ENCODE measurements around the gene TSPEAR. TPM values are rescaled to one million over a fixed set of nuclear protein-coding genes. Genes with fewer than 3 reads are reported as not detected.

The TSPEAR gene
- total RNA-seq = not detected

- ChIA-PET POLR2A (no interaction called here), CTCF (interaction anchor here (1.0 kb wide), 1 partner anchor 56 kb away, joined by 3 read pairs; no protein-coding TSS in a partner anchor)
Observed at GRCh38 chr21:44711327-44712202, at the start of gene TSPEAR. TSS of gene TSPEAR (minus strand) at chr21:44711572. CDS start at chr21:44711514, 58 bp downstream.

- CTCF ChIA-PET = no interaction called here
- POLR2A ChIA-PET = no interaction called here
Observed at GRCh38 chr21:44760376-44760775, 49.0 kb upstream of the TSPEAR start.

DNA sequence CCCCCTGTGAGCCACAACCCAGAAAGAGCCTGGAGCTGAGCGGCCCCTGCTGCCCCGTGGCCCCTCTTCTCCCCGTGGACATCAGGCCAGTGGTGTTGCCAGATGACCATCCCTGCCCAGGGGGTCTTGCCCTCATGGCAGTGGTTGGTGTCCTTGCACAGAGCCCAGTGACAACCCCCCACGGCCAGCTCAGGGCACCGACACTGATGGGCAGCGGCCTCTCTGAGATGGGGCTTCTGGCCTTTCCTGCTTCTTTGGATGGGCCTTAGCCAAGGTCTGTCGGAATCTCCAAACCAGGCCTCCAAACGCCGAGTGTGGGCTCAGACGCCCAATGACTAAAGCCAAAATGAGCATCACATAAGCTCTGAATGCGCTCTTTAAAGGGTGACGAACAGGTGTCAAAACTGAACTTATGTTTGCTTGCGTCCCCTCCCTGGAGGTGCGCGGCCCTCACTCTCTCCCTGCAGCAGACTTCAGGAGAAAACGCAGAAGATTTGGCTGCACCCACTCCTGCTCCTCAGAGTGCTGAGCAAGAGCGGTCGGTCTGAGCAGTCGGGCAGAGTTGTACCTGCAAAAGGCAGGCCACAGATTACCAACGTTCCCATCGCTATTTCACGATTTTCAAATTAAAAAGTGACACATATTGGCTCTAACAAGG lies 48.4 kb upstream of the TSPEAR start:
- POLR2A ChIA-PET = no interaction called here

DNA sequence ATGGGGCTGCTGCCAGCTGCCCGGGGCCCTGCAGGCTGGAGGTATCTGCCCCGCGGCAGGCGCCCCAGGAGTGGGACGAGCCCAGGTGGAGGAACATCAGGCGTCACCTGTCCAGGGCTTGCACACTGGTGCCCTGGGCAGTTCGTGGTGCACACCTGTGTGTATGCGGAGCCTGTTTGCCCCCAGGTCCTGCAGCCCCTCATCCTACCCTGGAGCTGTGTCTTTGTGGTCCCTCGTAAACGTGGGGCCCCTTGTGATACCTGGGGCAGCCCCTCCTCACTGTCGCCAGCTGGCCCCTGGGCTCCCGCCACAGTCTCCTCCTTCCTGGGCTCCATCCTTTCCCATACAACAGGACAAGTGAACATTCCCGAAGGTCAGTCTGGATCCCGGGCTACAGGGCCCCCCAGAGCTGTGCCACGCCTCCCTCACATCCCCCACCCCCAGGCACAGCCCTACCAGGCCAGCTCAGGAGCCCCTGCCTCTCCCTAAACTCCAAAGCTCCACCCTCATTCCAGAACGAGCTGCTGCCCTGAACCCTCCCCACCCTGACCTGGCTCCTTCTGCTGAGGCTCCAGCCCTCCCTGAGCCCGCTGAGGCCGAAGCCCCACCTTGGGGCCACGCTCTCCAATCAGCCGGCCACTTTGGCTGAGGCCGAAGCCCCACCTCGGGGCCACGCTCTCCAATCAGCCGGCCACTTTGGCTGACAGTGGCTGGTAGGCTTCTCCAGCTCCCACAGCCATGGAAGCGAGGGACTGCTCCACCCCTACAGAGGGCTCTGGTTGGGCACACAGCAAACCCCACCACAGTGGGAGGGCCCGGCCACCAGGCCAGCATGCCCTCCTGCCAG lies 47.6 kb upstream of the TSPEAR start:
- ChIA-PET POLR2A (no interaction called here), CTCF (interaction anchor here (1.0 kb wide), 1 partner anchor 248 kb away, joined by 3 read pairs; no protein-coding TSS in a partner anchor)

More for the DNA sequence above, 48.4 kb upstream of the TSPEAR start:
- CTCF ChIA-PET = no interaction called here

DNA sequence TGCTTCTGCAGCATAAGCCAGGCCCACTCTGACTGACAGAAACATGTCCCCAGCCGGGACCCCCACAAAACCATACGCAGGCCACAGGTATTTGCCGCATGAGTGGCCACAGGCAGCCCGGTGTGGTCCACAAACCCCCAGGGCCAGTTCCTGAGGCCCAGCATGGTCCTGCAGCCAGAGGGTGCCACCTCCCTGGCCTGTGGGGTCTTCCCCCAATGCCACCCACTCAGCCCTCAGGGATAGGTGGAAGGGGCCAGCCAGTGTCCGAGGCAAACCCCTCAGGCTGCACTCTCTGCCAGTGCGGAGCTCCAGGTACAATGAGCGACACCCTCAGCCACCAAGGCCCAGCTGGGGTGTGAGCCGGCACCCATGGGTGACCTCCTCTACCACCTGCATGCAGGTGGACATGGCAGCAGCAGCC lies 46.8 kb upstream of the TSPEAR start:
- CTCF ChIA-PET = no interaction called here
- POLR2A ChIA-PET = no interaction called here

DNA sequence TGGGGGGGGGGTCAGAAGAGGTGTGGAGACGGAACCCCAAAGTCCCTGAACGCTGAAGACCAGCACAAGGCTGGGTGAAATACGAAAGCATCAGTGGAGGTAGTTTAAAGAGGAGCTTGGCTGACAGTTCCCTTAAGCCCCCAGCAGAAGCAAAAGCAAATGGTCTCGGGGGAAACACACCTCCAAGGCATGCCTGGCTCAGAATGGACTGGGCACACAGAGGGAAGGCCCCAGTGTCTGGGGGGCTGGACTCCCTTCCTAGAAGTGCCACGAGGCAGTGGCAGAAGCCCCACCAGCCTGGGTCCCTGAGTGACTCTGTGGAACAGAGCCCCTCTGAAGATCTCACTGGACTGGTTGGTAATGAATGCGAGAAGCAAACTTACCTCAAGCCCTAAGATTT lies 46.4 kb upstream of the TSPEAR start:
- POLR2A ChIA-PET = no interaction called here
- CTCF ChIA-PET = no interaction called here

DNA sequence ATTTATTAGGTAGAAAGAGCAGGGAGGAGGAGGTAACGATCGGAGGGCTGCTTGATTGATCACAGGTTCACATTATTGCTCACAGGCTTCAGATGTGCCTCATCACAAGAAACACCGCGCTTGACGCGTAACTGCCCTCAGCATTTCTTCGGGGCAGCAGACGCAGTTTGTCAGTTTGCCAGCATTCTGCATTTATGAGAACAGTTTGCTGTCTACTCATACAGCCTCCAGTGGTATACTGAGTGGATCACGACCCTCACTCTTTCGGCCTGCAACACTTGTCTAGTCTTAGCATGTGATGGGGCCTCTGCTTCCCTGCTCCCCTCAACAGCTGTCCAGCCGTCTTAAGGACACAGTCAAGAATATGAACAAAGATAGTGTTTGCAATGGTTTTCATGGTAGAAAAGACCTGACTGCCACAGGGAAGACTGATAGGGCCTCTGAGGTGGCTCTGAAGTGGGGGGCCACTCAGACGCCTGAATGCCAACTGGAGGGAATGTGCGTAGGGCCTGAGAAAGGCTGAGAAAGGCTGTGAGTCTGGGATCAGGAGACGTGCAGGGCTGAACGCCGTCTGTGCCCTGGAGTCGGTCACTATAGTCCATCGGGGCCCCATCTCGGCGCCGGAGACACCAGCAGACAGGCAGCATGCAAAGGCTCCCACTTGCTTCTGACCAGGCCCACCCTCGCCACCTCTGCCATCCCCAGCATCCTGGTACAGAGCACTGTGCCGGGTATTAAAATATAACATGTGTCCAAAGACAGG lies 45.2 kb upstream of the TSPEAR start:
- POLR2A ChIA-PET = no interaction called here
- CTCF ChIA-PET = no interaction called here

DNA sequence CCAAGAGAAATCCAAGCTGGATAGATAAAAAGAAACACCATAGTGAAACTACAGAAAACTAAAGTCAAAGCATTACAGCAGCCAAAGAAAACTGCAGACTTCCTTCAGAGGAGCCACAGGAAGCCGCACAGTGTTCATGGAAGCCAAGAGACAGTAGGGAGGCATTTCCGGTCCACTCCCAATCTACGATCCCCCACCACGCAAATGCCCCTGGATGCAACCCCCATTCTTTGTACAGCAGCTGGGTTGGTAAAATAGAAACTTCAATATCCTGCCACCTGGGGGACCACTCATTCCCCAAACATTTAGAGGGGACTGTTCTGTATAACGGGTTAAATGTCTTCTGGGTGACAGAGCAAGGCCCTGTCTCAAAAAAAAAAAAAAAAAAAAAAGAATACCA lies 43.9 kb upstream of the TSPEAR start:
- ChIA-PET CTCF (interaction anchor here (0.7 kb wide), 1 partner anchor 229 kb away, joined by 3 read pairs; no protein-coding TSS in a partner anchor), POLR2A (no interaction called here)

DNA sequence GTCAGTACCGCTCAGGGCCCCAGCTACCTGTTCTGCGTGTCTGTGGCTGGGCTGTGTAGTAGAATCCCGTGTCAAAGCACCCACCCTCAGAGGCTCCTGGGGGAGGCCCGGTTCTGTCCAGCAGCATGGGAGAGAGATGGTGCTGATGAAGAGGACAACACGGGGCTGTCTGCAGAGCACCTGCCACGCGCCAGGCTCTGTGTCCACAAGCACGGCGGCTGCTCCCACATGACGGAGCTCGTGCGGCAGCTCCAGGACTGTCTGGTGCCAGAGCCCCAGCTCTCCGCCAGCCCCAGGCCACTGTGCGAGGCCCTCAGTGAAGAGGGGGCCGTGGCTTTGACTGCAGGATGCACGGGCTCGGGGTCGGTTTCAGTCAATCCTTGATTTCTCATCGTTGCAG lies 42.0 kb upstream of the TSPEAR start:
- ChIA-PET POLR2A (no interaction called here), CTCF (no interaction called here)

DNA sequence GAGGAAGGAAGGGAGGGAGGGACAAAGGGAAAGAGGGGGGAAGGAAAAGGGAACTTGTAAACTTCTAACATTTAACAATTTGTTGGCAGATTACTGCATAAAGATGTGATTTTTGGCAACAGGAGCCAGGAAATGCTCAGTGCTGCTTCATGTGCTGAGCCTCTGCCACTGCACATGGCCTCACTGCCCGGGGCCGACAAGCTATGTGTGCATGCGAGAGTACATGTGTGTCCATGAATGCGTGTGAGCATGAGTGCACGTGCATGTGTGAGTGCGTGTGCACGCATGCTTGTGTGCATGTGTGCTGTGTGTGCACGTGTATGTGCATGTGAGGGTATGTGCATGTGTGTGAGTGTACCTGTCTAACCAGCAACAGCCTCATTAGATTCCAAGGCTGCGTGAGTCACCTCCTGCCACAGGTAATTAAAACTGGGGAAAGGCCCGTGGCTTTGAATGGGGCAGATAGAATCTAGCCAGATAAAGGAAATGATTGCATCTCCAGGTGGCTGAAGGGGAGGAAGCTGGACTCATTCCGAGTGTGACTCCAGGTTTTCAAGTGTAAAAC lies 41.4 kb upstream of the TSPEAR start:
- CTCF ChIA-PET = no interaction called here
- POLR2A ChIA-PET = no interaction called here

DNA sequence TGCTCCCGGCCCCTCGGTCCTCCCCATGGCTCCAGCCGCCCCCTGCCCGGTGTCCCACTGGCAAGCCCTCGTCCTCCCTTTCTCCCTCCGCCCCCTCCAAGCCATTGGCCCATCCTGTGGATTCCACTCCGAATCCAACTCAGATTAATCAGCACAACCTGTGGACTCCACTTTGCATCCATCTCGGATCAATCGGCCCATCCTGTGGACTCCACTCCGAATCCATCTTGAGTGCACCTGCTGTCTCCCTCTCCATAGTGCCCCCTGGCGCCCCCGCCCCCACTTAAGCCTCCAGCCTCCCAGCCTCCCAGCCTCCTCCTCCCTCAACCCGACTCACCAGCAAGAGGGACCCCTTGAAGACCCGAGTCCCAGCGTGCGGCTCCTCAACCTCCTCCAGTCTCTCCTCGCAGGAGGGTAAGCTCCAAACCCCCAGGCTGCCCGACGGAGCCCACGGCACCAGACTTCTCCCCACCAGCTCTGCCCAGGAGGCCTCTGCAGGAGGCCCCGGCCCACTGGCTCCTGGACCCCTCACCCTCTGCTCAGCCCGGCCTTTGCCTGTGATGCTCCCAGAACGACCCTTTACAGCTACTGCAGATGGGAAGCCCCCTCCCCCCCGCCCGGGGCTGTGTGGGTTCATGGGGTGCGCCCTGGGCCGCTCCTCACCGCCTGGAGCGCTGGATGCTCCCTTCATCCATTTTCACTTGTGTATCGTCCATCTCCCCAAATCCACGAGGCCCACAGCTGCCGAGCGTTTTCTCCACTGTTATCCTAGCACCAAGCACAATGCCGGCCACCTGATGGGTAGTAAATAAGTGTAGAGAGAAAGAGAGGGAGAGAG lies 40.6 kb upstream of the TSPEAR start:
- ChIA-PET CTCF (no interaction called here), POLR2A (no interaction called here)

DNA sequence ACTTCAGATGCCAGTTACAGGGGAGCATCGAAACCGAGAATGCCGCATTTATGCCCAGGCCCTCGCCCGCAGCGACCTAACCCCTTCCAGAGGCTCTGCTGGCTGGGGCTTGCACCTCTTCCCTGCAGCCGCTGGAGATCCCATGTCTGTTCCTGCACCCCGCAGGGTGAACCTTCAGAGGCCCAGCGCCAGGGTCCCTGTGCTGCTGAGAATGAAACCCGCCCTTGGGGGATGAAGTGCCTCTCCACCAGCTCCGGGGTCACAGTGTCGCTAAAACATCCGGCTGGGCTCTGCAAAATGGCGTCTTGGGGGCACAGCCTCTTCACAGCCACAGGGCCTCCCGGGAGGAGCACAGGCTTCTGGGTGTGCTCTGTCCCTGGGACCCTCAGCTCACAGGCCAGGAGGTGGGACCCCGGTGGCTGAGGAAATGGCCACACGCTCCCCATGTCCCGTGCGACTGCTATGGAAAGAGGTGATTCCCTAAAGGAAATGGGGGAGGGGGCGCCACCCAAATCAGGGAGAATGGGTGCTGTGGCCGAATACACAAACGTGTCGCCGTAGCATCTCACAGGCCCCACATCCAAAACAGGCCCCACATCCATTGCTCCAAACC lies 39.9 kb upstream of the TSPEAR start:
- POLR2A ChIA-PET = no interaction called here
- CTCF ChIA-PET = no interaction called here

GRCh38 chr21:44750675-44751025 lies 39.3 kb upstream of the TSPEAR start:
- POLR2A ChIA-PET = no interaction called here
- CTCF ChIA-PET = no interaction called here

- POLR2A ChIA-PET = no interaction called here
- CTCF ChIA-PET = no interaction called here
Observed at GRCh38 chr21:44749759-44750674, 38.6 kb upstream of the TSPEAR start.

DNA sequence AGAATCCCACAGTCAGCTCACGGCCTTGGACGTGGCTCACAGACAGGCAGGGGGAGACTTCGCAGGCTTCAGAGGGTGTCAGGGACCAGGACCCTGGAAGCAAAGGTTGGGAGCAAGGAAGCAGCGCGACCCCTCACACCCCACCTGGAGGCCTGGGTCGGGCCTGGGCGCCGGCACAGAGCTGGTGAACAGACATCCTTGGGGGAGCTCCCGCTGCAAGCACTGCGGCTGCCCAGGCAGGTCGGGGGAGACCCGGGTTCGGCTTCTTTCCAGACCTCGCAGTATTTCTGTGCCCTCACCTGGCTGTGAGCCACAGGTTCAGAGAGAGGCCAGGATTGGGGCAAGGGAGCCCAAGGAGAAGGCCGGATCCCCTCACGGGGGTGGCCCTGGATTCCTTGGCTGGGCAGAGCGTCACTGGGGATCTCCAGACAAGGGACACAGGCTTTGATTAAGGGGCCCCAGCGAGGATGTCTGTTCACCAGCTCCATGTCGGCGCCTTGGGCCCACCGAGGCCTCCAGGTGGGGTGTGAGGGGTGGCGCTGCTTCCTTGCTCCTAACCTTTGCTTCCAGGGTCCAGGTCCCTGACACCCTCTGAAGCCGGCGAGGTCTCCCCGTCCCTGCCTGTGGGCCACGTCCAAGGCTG lies 37.9 kb upstream of the TSPEAR start:
- CTCF ChIA-PET = no interaction called here

DNA sequence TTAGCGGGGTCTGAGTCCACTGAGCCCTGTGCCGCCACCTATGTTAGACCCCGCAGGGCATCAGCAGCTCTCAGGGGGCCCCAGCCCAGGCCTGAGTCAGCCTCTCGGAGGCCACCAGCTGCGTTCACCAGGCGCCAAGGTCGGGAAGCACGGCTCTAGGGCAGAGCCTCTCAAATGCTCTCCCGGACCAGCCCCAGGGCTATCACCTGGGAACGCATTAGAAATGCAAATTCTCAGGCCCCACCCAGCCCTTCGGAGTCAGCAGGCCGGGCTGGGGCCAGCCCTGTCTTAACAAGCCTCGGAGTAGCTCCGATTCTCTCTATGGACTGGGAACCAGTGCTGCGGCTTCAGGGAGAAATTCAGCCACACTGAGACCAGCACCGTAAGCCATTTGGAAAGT lies 37.2 kb upstream of the TSPEAR start:
- POLR2A ChIA-PET = no interaction called here
- CTCF ChIA-PET = no interaction called here

More for the DNA sequence above, 37.9 kb upstream of the TSPEAR start:
- POLR2A ChIA-PET = no interaction called here

All from activated CD8-positive, alpha-beta memory T cell treated with anti-CD3 and anti-CD28 coated beads for 36 hours (primary cell).